WTC11 (cell line): ENCODE results near the gene CSPG4. TPM values are rescaled to one million over a fixed set of nuclear protein-coding genes. Genes with fewer than 3 reads are reported as not detected.

Experiments used
- ATAC-seq: fragments of 200-7000 bp; cut with Tn5 transposase; 2 replicates; pipeline ENCODE4 v1.10.0; 2021; ENCODE audit warnings: mild to moderate bottlenecking, moderate library complexity
- CTCF ChIA-PET: fragments of 300-600 bp; sonication (Branson Sonifier 250); formaldehyde crosslinking; loops from one replicate; lab custom pipeline; 2021; ENCODE audit warnings: antibody characterized with exemption; lab: Charles Lee
- POLR2A ChIA-PET: fragments of 350-600 bp; sonication (Branson Sonifier 250); formaldehyde crosslinking; loops from one replicate; lab custom pipeline; 2021; ENCODE audit warnings: antibody characterized with exemption; lab: Charles Lee
- DNase-seq: peaks from one replicate; pipeline ENCODE4 v3.0.0; 2021; ENCODE audit warnings: low spot score
- H3K27ac Mint-ChIP-seq: 2 replicates; pipeline ENCODE4 v1.8.0; 2021; ENCODE audit warnings: mixed read lengths
- H3K27me3 Mint-ChIP-seq: 2 replicates; pipeline ENCODE4 v1.8.0; 2021; ENCODE audit warnings: low read depth, mild to moderate bottlenecking, moderate library complexity, mixed read lengths
- H3K36me3 Mint-ChIP-seq: 2 replicates; pipeline ENCODE4 v1.8.0; 2021; ENCODE audit warnings: mixed read lengths
- H3K4me1 Mint-ChIP-seq: 2 replicates; pipeline ENCODE4 v1.8.0; 2022; ENCODE audit warnings: mixed read lengths
- H3K4me3 Mint-ChIP-seq: 2 replicates; pipeline ENCODE4 v1.8.0; 2021; ENCODE audit warnings: mild to moderate bottlenecking, moderate library complexity, mixed read lengths
- H3K9me3 Mint-ChIP-seq: 2 replicates; pipeline ENCODE4 v1.8.0; 2021; ENCODE audit warnings: mixed read lengths
- EMX1 ChIP-seq: fragments of 250-450 bp; sonication (Bioruptor Pico); IDR thresholded peaks from 2 replicates; pipeline ENCODE4 v1.8.0; 2021; ENCODE audit warnings: mild to moderate bottlenecking
- FOXJ3 ChIP-seq: sonication (generic); formaldehyde crosslinking; IDR thresholded peaks from 2 replicates; pipeline ENCODE4 v1.9.0; 2021; ENCODE audit warnings: missing genetic modification reagents, mild to moderate bottlenecking, borderline replicate concordance
- FOXP1 ChIP-seq: sonication (generic); formaldehyde crosslinking; IDR thresholded peaks from 2 replicates; pipeline ENCODE4 v1.8.0; 2022; ENCODE audit warnings: missing genetic modification reagents, mild to moderate bottlenecking, moderate library complexity, borderline replicate concordance
- IRF2 ChIP-seq: sonication (generic); formaldehyde crosslinking; IDR thresholded peaks from 2 replicates; pipeline ENCODE4 v1.8.0; 2022; ENCODE audit warnings: low read depth, missing genetic modification reagents, borderline replicate concordance
- OVOL2 ChIP-seq: fragments of 250-450 bp; sonication (Bioruptor Pico); IDR thresholded peaks from 2 replicates; pipeline ENCODE4 v1.9.0; 2021; ENCODE audit warnings: mild to moderate bottlenecking, borderline replicate concordance
- PRRX2 ChIP-seq: fragments of 250-450 bp; sonication (Bioruptor Pico); IDR thresholded peaks from 2 replicates; pipeline ENCODE4 v1.8.0; 2021; ENCODE audit warnings: mild to moderate bottlenecking
- RORB ChIP-seq: fragments of 250-450 bp; sonication (Bioruptor Pico); IDR thresholded peaks from 2 replicates; pipeline ENCODE4 v1.9.0; 2021; ENCODE audit warnings: mild to moderate bottlenecking
- SMAD4 ChIP-seq: sonication (generic); formaldehyde crosslinking; IDR thresholded peaks from 2 replicates; pipeline ENCODE4 v1.8.0; 2022; ENCODE audit warnings: mild to moderate bottlenecking, missing genetic modification reagents
- SP1 ChIP-seq: sonication (generic); formaldehyde crosslinking; conservative IDR thresholded peaks from 2 replicates; pipeline ENCODE4 v1.8.1; 2022; ENCODE audit warnings: missing genetic modification reagents
- TCF7 ChIP-seq: sonication (generic); formaldehyde crosslinking; IDR thresholded peaks from 2 replicates; pipeline ENCODE4 v1.8.0; 2022; ENCODE audit warnings: mild to moderate bottlenecking, low read depth, missing genetic modification reagents, moderate library complexity
- TEAD4 ChIP-seq: sonication (generic); formaldehyde crosslinking; IDR thresholded peaks from 2 replicates; pipeline ENCODE4 v1.8.0; 2022; ENCODE audit warnings: mild to moderate bottlenecking, missing genetic modification reagents
- TP53 ChIP-seq: sonication (generic); formaldehyde crosslinking; IDR thresholded peaks from 2 replicates; pipeline ENCODE4 v1.8.1; 2023; ENCODE audit warnings: mild to moderate bottlenecking, missing genetic modification reagents
- ZBTB21 ChIP-seq: sonication (generic); formaldehyde crosslinking; IDR thresholded peaks from 2 replicates; pipeline ENCODE4 v1.8.1; 2023; ENCODE audit warnings: mild to moderate bottlenecking, missing genetic modification reagents, borderline replicate concordance
- ZNF138 ChIP-seq: sonication (generic); formaldehyde crosslinking; conservative IDR thresholded peaks from 2 replicates; pipeline ENCODE4 v1.8.1; 2022; ENCODE audit warnings: mild to moderate bottlenecking, moderate library complexity, missing genetic modification reagents
- ZNF416 ChIP-seq: fragments of 250-450 bp; sonication (Bioruptor Pico); IDR thresholded peaks from 2 replicates; pipeline ENCODE4 v1.9.0; 2021; ENCODE audit warnings: mild to moderate bottlenecking, inconsistent platforms
- total RNA-seq: library from RNA; stranded (reverse); gene quantifications from 3 replicates; pipeline ENCODE4 v1.2.3, GENCODE V29; 2021
- TF ChIP-seq, protein P1 (sequence below): fragments of 250-450 bp; sonication (Bioruptor Pico); IDR thresholded peaks from 2 replicates; pipeline ENCODE4 v1.9.0; 2021; ENCODE audit warnings: mild to moderate bottlenecking
- TF ChIP-seq, protein P2 (sequence below): sonication (generic); formaldehyde crosslinking; IDR thresholded peaks from 2 replicates; pipeline ENCODE4 v1.8.1; 2022; ENCODE audit warnings: mild to moderate bottlenecking, missing genetic modification reagents, moderate library complexity, borderline replicate concordance
- TF ChIP-seq, protein P3 (sequence below): sonication (generic); formaldehyde crosslinking; IDR thresholded peaks from 2 replicates; pipeline ENCODE4 v1.8.0; 2023; ENCODE audit warnings: missing genetic modification reagents
- TF ChIP-seq, protein P4 (sequence below): sonication (generic); formaldehyde crosslinking; IDR thresholded peaks from 2 replicates; pipeline ENCODE4 v1.8.0; 2022; ENCODE audit warnings: mild to moderate bottlenecking, missing genetic modification reagents
- TF ChIP-seq, protein P5 (sequence below): sonication (generic); formaldehyde crosslinking; IDR thresholded peaks from 2 replicates; pipeline ENCODE4 v1.8.1; 2023; ENCODE audit warnings: mild to moderate bottlenecking, missing genetic modification reagents, borderline replicate concordance

Gene CSPG4
- total RNA-seq, 1 experiment from 2014 or later: 2.9 TPM

DNA sequence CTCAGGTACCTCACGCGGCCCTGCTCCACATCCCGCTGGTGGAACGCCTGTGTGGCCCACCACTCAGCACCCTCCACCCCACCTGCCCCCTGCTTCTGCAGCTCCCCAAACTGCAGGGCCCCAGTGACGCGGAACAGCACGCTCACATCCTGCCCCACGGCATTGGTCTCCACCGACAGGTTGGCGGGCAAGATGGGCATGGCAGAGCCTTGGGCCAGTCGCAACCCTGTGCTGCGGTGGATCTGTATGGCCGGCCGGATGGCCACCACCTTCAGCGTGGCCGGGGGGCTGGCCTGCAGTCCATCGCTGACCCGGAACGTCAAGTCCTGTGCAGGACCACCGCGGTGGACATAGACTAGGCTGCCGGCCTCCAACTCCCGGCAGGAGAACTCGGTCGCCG lies 23.8 kb downstream of the CSPG4 start:
- peaks cover 12% of the 10 kb centered on the region for H3K4me1 Mint-ChIP-seq
- DNase-seq: no peak
- no peak overlapping the region for H3K27ac Mint-ChIP-seq
- CTCF ChIA-PET: no interaction called here
- H3K9me3 Mint-ChIP-seq: peaks cover 3% of the 10 kb centered on the region; the same call in 1 of the 2 replicates
- peaks cover 3% of the 10 kb centered on the region; the same call in 1 of the 2 replicates for H3K36me3 Mint-ChIP-seq
- ATAC-seq: no peak
- H3K4me3 Mint-ChIP-seq: no peak overlapping the region
- POLR2A ChIA-PET: no interaction called here
- peaks cover 6% of the 10 kb centered on the region; the same call in 1 of the 2 replicates for H3K27me3 Mint-ChIP-seq
- TF ChIP-seq, protein P1, sequence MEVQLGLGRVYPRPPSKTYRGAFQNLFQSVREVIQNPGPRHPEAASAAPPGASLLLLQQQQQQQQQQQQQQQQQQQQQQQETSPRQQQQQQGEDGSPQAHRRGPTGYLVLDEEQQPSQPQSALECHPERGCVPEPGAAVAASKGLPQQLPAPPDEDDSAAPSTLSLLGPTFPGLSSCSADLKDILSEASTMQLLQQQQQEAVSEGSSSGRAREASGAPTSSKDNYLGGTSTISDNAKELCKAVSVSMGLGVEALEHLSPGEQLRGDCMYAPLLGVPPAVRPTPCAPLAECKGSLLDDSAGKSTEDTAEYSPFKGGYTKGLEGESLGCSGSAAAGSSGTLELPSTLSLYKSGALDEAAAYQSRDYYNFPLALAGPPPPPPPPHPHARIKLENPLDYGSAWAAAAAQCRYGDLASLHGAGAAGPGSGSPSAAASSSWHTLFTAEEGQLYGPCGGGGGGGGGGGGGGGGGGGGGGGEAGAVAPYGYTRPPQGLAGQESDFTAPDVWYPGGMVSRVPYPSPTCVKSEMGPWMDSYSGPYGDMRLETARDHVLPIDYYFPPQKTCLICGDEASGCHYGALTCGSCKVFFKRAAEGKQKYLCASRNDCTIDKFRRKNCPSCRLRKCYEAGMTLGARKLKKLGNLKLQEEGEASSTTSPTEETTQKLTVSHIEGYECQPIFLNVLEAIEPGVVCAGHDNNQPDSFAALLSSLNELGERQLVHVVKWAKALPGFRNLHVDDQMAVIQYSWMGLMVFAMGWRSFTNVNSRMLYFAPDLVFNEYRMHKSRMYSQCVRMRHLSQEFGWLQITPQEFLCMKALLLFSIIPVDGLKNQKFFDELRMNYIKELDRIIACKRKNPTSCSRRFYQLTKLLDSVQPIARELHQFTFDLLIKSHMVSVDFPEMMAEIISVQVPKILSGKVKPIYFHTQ (CRISPR knock-in tag): no peak
- TF ChIP-seq ZBTB21 (CRISPR knock-in tag): no peak
- TF ChIP-seq FOXJ3 (CRISPR knock-in tag): no peak
- no peak for TF ChIP-seq OVOL2 (CRISPR knock-in tag)
- no peak for TF ChIP-seq PRRX2
- TF ChIP-seq TEAD4 (CRISPR knock-in tag): no peak
- no peak for TF ChIP-seq FOXP1 (CRISPR knock-in tag)
- TF ChIP-seq ZNF416 (CRISPR knock-in tag): no peak
- TF ChIP-seq, protein P2, sequence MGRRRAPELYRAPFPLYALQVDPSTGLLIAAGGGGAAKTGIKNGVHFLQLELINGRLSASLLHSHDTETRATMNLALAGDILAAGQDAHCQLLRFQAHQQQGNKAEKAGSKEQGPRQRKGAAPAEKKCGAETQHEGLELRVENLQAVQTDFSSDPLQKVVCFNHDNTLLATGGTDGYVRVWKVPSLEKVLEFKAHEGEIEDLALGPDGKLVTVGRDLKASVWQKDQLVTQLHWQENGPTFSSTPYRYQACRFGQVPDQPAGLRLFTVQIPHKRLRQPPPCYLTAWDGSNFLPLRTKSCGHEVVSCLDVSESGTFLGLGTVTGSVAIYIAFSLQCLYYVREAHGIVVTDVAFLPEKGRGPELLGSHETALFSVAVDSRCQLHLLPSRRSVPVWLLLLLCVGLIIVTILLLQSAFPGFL (CRISPR knock-in tag): no peak
- TF ChIP-seq, protein P3, sequence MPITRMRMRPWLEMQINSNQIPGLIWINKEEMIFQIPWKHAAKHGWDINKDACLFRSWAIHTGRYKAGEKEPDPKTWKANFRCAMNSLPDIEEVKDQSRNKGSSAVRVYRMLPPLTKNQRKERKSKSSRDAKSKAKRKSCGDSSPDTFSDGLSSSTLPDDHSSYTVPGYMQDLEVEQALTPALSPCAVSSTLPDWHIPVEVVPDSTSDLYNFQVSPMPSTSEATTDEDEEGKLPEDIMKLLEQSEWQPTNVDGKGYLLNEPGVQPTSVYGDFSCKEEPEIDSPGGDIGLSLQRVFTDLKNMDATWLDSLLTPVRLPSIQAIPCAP (CRISPR knock-in tag): no peak
- TF ChIP-seq SP1 (CRISPR knock-in tag): no peak
- TF ChIP-seq, protein P4, sequence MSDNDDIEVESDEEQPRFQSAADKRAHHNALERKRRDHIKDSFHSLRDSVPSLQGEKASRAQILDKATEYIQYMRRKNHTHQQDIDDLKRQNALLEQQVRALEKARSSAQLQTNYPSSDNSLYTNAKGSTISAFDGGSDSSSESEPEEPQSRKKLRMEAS: no peak
- no peak for TF ChIP-seq ZNF138
- TF ChIP-seq EMX1 (CRISPR knock-in tag): no peak
- TF ChIP-seq TP53: no peak
- TF ChIP-seq SMAD4: no peak
- no peak for TF ChIP-seq RORB (CRISPR knock-in tag)
- TF ChIP-seq, protein P5, sequence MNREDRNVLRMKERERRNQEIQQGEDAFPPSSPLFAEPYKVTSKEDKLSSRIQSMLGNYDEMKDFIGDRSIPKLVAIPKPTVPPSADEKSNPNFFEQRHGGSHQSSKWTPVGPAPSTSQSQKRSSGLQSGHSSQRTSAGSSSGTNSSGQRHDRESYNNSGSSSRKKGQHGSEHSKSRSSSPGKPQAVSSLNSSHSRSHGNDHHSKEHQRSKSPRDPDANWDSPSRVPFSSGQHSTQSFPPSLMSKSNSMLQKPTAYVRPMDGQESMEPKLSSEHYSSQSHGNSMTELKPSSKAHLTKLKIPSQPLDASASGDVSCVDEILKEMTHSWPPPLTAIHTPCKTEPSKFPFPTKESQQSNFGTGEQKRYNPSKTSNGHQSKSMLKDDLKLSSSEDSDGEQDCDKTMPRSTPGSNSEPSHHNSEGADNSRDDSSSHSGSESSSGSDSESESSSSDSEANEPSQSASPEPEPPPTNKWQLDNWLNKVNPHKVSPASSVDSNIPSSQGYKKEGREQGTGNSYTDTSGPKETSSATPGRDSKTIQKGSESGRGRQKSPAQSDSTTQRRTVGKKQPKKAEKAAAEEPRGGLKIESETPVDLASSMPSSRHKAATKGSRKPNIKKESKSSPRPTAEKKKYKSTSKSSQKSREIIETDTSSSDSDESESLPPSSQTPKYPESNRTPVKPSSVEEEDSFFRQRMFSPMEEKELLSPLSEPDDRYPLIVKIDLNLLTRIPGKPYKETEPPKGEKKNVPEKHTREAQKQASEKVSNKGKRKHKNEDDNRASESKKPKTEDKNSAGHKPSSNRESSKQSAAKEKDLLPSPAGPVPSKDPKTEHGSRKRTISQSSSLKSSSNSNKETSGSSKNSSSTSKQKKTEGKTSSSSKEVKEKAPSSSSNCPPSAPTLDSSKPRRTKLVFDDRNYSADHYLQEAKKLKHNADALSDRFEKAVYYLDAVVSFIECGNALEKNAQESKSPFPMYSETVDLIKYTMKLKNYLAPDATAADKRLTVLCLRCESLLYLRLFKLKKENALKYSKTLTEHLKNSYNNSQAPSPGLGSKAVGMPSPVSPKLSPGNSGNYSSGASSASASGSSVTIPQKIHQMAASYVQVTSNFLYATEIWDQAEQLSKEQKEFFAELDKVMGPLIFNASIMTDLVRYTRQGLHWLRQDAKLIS (CRISPR knock-in tag): no peak
- no peak for TF ChIP-seq TCF7 (CRISPR knock-in tag)
- TF ChIP-seq IRF2 (CRISPR knock-in tag): no peak
